Astrocyte of the spinal cord (primary cell): ENCODE results near the gene HDAC10.

ENCODE experiments used
- DNase-seq: peaks from one replicate; pipeline ENCODE4 v3.0.0; 2011; ENCODE audit warnings: low read depth, low spot score
- H3K4me3 ChIP-seq: 2 replicates; pipeline ENCODE4 v1.5.1; 2011; ENCODE audit warnings: low read depth, mild to moderate bottlenecking, low read length, moderate library complexity
- CTCF ChIP-seq: IDR thresholded peaks from 2 replicates; pipeline ENCODE4 v1.5.1; 2012; ENCODE audit warnings: low read depth, mild to moderate bottlenecking, low read length, inconsistent platforms
- in situ Hi-C: cut with HindIII; loops from 2 replicates; pipeline ENCODE4 v1.10.0; 2017; ENCODE audit warnings: low sequenced_read_pairs

The HDAC10 gene

GRCh38 chr22:50269970-50270665 is 19.1 kb upstream of the HDAC10 start, which contains the start of gene MAPK11:
Gene MAPK11 (minus strand): TSS chr22:50270380. CDS start chr22:50270292, 88 bp downstream.
- peak; percentile 1 for TF ChIP-seq CTCF
- in situ Hi-C loops: no loop called here
- peak; percentile 54 for DNase-seq
- peak within 1 kb of the TSS; percentile 47 for H3K4me3 ChIP-seq

GRCh38 chr22:50269573-50269969 is 18.5 kb upstream of the HDAC10 start:
- DNase-seq: no peak
- in situ Hi-C loops: no loop called here
- H3K4me3 ChIP-seq: peak overlapping the region; percentile 39
- no peak for TF ChIP-seq CTCF

- no peak for DNase-seq
- no peak for TF ChIP-seq CTCF
- in situ Hi-C loops: no loop called here
- no peak overlapping the region for H3K4me3 ChIP-seq
Observed at GRCh38 chr22:50268655-50269113, 17.6 kb upstream of the HDAC10 start.

- DNase-seq: peak; percentile 38
- peak overlapping the region; percentile 25 for H3K4me3 ChIP-seq
- TF ChIP-seq CTCF: peak; percentile 32
- in situ Hi-C loops: no loop called here
Observed at GRCh38 chr22:50267591-50268390, 16.7 kb upstream of the HDAC10 start.

GRCh38 chr22:50266994-50267393 is 15.9 kb upstream of the HDAC10 start:
- H3K4me3 ChIP-seq: no peak overlapping the region

More at GRCh38 chr22:50266994-50267393, 15.9 kb upstream of the HDAC10 start:
- in situ Hi-C loops: no loop called here
- DNase-seq: no peak
- no peak for TF ChIP-seq CTCF
